T-helper 1 cell treated with Interleukin-12 subunit alpha and Interleukin-12 subunit beta and Interleukin-4 antibody, amounts not matched to agents 30 μg/mL and 1 μg/mL, for 36 hours (primary cell): ENCODE measurements around the gene OR4C13.
"Not testable (repeated sequence)": the region's sequence is repeated elsewhere in the genome, so short reads cannot be mapped to it uniquely, and the experiment has no call there.

Experiments
- H3K27ac Mint-ChIP-seq: one replicate; pipeline ENCODE4 v1.8.0; 2021; ENCODE audit warnings: mild to moderate bottlenecking, mixed read lengths
- H3K27me3 Mint-ChIP-seq: one replicate; pipeline ENCODE4 v1.8.0; 2021; ENCODE audit warnings: low read depth, mixed read lengths
- H3K36me3 Mint-ChIP-seq: one replicate; pipeline ENCODE4 v1.8.0; 2021; ENCODE audit warnings: low read depth, mixed read lengths
- H3K4me1 Mint-ChIP-seq: one replicate; pipeline ENCODE4 v1.8.0; 2021; ENCODE audit warnings: low read depth, mixed read lengths
- H3K4me3 Mint-ChIP-seq: one replicate; pipeline ENCODE4 v1.8.0; 2021; ENCODE audit warnings: mild to moderate bottlenecking, moderate library complexity, mixed read lengths
- H3K9me3 Mint-ChIP-seq: one replicate; pipeline ENCODE4 v1.8.0; 2021; ENCODE audit warnings: mixed read lengths

Gene OR4C13

DNA sequence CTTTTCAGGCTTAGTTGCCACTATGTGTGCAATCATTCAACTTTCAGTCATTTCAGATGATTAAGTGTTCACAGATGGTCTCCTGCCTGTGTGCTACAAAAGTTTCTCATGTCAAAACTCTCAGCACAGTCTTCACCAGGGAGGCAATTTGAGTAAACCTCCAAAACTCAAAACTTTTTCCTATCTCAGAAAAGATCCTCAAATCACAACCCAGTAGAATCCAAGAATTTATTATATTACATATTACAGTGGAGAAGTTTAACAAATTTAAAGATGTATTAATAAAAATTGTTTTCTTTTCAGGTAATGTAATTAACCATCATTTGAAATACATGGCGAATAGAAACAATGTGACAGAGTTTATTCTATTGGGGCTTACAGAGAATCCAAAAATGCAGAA lies at the start of gene OR4C13:
TSS of gene OR4C13 (plus strand) at position 301 of the 400 bp plus-strand sequence. CDS start at position 333, 32 bp downstream.
- Mint-ChIP-seq H3K36me3 (no peaks in the 10 kb centered on the region), H3K9me3 (peaks cover 22% of the 10 kb centered on the region), H3K27ac (no peak within 1 kb of the TSS), H3K4me3 (no peak within 1 kb of the TSS), H3K27me3 (no peaks in the 10 kb centered on the region), H3K4me1 (no peaks in the 10 kb centered on the region)

DNA sequence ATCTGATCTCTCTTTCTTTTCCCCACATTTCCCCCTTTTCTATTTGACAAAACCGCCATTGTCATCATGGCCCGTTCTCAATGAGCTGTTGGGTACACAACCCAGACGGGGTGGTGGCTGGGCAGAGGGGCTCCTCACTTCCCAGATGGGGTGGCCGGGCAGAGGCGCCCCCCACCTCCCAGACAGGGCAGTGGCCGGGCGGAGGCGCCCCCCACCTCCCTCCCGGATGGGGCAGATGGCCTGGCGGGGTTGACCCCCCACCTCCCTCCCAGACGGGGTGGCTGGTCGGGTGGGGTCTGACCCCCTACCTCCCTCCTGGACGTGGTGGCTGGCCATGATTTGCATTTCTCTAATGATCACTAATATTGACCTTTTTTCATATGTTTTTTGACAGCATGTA lies 40.7 kb upstream of the OR4C13 start:
- not testable (repeated sequence) for H3K36me3 Mint-ChIP-seq, H3K4me3 Mint-ChIP-seq, H3K27ac Mint-ChIP-seq, H3K27me3 Mint-ChIP-seq, H3K4me1 Mint-ChIP-seq
- peaks cover 40% of the 10 kb centered on the region for H3K9me3 Mint-ChIP-seq

DNA sequence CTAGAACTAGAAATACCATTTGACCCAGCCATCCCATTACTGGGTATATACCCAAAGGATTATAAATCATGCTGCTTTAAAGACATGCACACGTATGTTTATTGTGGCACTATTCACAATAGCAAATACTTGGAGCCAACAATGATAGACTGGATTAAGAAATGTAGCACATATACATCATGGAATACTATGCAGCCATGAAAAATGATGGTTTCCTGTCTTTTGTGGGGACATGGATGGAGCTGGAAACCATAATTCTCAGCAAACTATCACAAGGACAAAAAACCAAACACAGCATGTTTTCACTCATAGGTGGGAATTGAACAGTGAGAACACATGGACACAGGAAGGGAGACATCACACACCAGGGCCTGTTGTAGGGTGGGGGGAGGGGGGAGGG lies 3.5 kb upstream of the OR4C13 start:
- H3K4me3 Mint-ChIP-seq, H3K27ac Mint-ChIP-seq: not testable (repeated sequence)

DNA sequence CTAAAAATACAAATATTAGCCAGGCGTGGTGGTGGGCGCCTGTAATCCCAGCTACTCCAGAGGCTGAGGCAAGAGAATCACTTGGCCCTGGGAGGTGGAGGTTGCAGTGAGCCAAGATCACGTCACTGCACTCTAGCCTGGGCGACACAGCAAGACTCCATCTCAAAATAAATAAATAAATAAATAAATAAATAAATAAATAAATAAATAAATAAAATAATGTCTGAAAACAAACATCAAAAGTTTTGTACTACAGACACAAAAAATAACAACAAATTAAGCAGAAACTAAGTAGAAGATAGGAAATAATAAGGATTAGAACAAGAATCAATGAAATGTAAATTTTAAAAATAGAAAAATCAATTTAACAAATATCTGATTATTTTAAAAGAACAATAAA lies 21.2 kb downstream of the OR4C13 start:
- H3K27me3 Mint-ChIP-seq, H3K4me1 Mint-ChIP-seq, H3K27ac Mint-ChIP-seq, H3K36me3 Mint-ChIP-seq, H3K4me3 Mint-ChIP-seq: not testable (repeated sequence)
- H3K9me3 Mint-ChIP-seq: peaks cover 12% of the 10 kb centered on the region

More for the DNA sequence above, 3.5 kb upstream of the OR4C13 start:
- peaks cover 12% of the 10 kb centered on the region for H3K9me3 Mint-ChIP-seq
- H3K27me3 Mint-ChIP-seq, H3K36me3 Mint-ChIP-seq, H3K4me1 Mint-ChIP-seq: not testable (repeated sequence)

DNA sequence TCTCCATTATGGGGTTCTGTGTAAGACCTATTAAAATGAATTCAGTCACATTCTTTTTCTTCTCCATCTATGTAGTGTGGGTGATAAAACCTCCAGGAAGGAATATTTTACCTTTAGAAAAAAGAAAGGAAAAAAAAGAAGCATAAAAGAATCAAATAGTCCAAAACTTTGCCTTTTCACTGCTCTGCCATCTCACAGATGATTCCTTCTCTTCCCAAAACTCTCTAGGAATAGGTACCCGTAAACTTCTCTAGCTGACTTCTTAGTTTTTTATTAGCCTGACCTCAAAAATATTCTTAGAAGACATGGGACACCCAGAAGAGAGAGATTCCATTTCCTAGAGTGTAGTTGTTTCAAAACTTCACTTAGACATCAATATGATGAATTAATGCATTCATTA lies 30.2 kb downstream of the OR4C13 start, which contains the start of gene OR4C12:
TSS of gene OR4C12 (minus strand) at position 101 of the 400 bp plus-strand sequence. CDS start at position 67, 34 bp downstream.
- not testable (repeated sequence) for H3K36me3 Mint-ChIP-seq, H3K4me1 Mint-ChIP-seq, H3K9me3 Mint-ChIP-seq, H3K4me3 Mint-ChIP-seq, H3K27ac Mint-ChIP-seq, H3K27me3 Mint-ChIP-seq

DNA sequence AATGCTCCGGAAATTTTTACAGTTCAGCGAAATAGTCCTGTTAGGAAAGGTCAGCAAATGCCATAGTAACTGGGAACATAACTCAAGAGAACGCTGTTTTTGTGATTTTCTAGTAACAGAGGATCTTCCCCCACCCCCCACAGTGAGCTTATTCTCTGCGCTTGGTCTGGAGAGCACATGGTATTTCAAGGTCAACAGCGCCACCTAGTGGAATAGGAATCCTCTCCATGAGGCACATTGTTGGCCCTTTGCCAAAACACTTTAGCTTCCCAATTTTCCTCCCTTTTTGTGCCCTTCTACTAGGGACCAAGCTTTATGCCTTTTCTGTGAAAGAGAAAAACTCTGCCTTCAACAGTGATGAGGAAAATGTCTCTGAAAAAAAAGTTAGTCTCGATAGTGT lies 43.4 kb downstream of the OR4C13 start:
- Mint-ChIP-seq H3K36me3 (no peaks in the 10 kb centered on the region), H3K4me3 (no peak overlapping the region), H3K9me3 (peaks cover 3% of the 10 kb centered on the region), H3K27ac (no peak overlapping the region), H3K27me3 (no peaks in the 10 kb centered on the region), H3K4me1 (no peaks in the 10 kb centered on the region)
